Glutamatergic neuron (in vitro differentiated cells): ENCODE results near the gene RHOD. TPM values are rescaled to one million over a fixed set of nuclear protein-coding genes. Genes with fewer than 3 reads are reported as not detected.

Experiments used
- DNase-seq: peaks from one replicate; pipeline ENCODE4 v3.0.0; 2022
- H3K27ac Mint-ChIP-seq: one replicate; pipeline ENCODE4 v1.8.0; 2020; ENCODE audit warnings: mild to moderate bottlenecking, mixed read lengths, inconsistent platforms; ENCODE audit not compliant: unreplicated experiment
- H3K27me3 Mint-ChIP-seq: one replicate; pipeline ENCODE4 v1.8.0; 2020; ENCODE audit warnings: mild to moderate bottlenecking, moderate library complexity, mixed read lengths, inconsistent platforms; ENCODE audit not compliant: unreplicated experiment
- H3K36me3 Mint-ChIP-seq: one replicate; pipeline ENCODE4 v1.8.0; 2020; ENCODE audit warnings: mild to moderate bottlenecking, mixed read lengths, inconsistent platforms; ENCODE audit not compliant: unreplicated experiment
- H3K4me1 Mint-ChIP-seq: one replicate; pipeline ENCODE4 v1.8.0; 2020; ENCODE audit warnings: mild to moderate bottlenecking, low read depth, mixed read lengths, inconsistent platforms; ENCODE audit not compliant: unreplicated experiment
- H3K4me3 Mint-ChIP-seq: one replicate; pipeline ENCODE4 v1.8.0; 2020; ENCODE audit warnings: mild to moderate bottlenecking, mixed read lengths, inconsistent platforms; ENCODE audit not compliant: unreplicated experiment
- H3K9me3 Mint-ChIP-seq: one replicate; pipeline ENCODE4 v1.8.0; 2020; ENCODE audit warnings: mild to moderate bottlenecking, moderate library complexity, mixed read lengths, inconsistent platforms; ENCODE audit not compliant: unreplicated experiment
- long read RNA-seq: library from polyadenylated mRNA; unstranded; transcript quantifications from one replicate; pipeline ENCODE4 v2.0.0, GENCODE V29; 2020; ENCODE audit not compliant: unreplicated experiment
- total RNA-seq: library from RNA; stranded (reverse); fragmentation: NEBNext Ultra II Directional; extraction: Animal tissue kit (Norgen Biotek cat#: 25700); gene quantifications from one replicate; pipeline ENCODE4 v1.2.1, GENCODE V29; 2021; ENCODE audit not compliant: unreplicated experiment
- TF ChIP-seq, protein P1 (sequence below): fragments of 200-600 bp; sonication (generic); IDR thresholded peaks from one replicate; pipeline ENCODE4 v1.5.0; 2021; ENCODE audit not compliant: partially characterized antibody, unreplicated experiment

The RHOD gene, protein sequence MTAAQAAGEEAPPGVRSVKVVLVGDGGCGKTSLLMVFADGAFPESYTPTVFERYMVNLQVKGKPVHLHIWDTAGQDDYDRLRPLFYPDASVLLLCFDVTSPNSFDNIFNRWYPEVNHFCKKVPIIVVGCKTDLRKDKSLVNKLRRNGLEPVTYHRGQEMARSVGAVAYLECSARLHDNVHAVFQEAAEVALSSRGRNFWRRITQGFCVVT
- total RNA-seq = not detected
- long read RNA-seq, partial matches to known transcripts = 0 of 1 reads
- long read RNA-seq, other reads (novel, unspliced or antisense) = 0 of 1 reads

DNA sequence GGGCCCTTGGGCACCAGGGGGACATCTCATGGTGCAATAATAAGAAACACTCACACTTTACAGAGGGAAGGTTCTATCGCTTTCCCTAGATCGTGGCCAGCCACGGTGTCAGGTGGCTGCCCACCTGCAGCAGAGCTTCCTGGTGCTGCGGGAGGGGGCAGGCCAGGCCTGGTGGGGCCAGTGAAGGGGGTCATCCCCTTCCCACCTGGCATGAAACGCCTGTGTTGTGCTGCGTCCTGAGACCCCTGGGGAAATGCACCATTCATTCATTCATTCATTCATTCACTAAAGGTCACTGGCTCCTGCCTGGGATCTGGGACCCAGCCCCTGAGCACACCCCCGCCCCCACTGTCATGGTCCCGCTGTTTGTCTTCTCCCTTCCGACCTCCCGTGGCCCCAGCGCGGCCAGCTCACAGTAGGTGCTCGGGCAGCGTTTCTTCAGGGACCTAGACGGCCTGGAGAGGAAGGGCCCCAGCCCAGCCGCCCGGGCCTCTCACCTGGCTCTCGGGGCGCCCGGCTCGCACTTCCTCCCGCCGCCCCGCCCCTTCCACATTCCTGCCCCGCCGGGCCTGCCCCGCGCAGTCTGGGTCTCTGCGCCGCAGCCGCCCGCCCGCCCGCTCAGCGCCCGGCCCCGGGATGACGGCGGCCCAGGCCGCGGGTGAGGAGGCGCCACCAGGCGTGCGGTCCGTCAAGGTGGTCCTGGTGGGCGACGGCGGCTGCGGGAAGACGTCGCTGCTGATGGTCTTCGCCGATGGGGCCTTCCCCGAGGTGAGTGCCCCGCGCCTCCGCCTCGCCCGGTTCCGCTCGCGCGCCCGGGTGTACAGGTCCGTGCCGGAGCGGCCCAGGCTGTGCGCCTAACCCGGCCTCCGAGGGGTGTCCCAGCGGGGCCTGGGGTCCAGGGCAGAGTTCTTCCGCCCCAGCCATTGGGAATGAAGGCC, at the start of gene RHOD:
Gene RHOD (plus strand): TSS at position 581 of the 938 bp plus-strand sequence. CDS start 56 bp downstream, at position 637.
- H3K36me3 Mint-ChIP-seq = no peaks in the 10 kb centered on the region
- peaks cover 9% of the 10 kb centered on the region for H3K9me3 Mint-ChIP-seq
- H3K27me3 Mint-ChIP-seq = peaks cover 8% of the 10 kb centered on the region
- peaks cover 4% of the 10 kb centered on the region for H3K4me1 Mint-ChIP-seq
- TF ChIP-seq, protein P1, sequence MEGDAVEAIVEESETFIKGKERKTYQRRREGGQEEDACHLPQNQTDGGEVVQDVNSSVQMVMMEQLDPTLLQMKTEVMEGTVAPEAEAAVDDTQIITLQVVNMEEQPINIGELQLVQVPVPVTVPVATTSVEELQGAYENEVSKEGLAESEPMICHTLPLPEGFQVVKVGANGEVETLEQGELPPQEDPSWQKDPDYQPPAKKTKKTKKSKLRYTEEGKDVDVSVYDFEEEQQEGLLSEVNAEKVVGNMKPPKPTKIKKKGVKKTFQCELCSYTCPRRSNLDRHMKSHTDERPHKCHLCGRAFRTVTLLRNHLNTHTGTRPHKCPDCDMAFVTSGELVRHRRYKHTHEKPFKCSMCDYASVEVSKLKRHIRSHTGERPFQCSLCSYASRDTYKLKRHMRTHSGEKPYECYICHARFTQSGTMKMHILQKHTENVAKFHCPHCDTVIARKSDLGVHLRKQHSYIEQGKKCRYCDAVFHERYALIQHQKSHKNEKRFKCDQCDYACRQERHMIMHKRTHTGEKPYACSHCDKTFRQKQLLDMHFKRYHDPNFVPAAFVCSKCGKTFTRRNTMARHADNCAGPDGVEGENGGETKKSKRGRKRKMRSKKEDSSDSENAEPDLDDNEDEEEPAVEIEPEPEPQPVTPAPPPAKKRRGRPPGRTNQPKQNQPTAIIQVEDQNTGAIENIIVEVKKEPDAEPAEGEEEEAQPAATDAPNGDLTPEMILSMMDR = peak; percentile 10
- peak within 1 kb of the TSS; percentile 63 for H3K4me3 Mint-ChIP-seq
- H3K27ac Mint-ChIP-seq = no peak within 1 kb of the TSS
- peak; percentile 57 for DNase-seq

DNA sequence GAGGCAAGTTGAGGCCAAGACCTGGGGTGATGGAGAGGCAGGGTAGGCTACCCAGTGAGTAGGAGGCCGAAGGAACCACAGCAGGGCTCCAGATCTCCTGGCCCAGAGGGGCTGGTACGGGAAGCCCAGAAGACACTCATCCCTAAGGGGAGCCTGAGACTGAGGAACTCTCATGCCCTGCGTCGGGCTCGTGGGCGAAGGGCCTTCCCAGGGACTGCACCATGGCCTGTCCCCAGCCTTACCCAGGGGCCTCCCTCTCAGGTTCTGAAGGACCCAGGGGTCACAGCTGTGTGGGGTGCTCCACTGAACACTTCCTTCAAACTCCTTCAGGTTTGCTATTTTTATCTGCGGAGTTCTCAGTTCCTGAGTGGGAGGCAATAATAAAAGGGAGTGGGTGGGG, 49.5 kb upstream of the RHOD start:
- Mint-ChIP-seq H3K36me3 (no peaks in the 10 kb centered on the region), H3K27ac (no peak overlapping the region), H3K9me3 (no peaks in the 10 kb centered on the region), H3K4me1 (peaks cover 4% of the 10 kb centered on the region), H3K4me3 (no peak overlapping the region), H3K27me3 (peaks cover 3% of the 10 kb centered on the region)
- no peak for DNase-seq
- TF ChIP-seq, protein P1 = no peak

DNA sequence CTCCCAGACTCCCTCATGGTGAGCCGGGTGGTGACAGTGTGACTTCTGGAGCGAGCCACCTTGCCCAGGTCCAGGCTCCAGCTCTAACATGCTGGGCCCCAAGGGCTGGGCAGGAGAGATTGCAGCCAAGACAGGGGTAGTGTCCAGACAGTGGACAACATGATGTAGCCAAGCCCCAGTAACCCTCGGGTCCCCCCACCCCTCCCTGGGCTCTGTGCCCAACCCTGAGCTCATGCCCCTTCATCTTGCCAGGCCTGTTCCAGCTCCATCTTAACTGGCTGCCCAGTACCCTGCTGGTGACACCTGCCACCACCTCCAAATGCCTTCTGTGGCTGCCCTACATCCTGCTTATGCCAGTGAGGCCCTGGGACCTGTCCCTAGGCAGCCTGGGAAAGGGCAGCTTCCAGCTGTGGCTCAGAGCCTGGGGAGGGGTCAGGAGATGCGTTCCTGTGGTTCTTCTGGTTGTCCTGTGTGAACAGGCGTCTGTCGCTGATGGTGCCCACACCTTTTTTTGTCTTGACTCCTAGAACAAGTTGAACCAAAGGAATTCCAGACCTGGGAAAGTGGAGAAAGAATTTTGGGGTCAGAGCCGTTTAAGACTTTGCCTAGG, 46.2 kb upstream of the RHOD start:
- TF ChIP-seq, protein P1 = no peak
- no peak overlapping the region for H3K4me3 Mint-ChIP-seq
- H3K36me3 Mint-ChIP-seq = no peaks in the 10 kb centered on the region
- no peaks in the 10 kb centered on the region for H3K9me3 Mint-ChIP-seq
- H3K27me3 Mint-ChIP-seq = peaks cover 3% of the 10 kb centered on the region
- no peak for DNase-seq
- H3K27ac Mint-ChIP-seq = no peak overlapping the region
- H3K4me1 Mint-ChIP-seq = no peaks in the 10 kb centered on the region

DNA sequence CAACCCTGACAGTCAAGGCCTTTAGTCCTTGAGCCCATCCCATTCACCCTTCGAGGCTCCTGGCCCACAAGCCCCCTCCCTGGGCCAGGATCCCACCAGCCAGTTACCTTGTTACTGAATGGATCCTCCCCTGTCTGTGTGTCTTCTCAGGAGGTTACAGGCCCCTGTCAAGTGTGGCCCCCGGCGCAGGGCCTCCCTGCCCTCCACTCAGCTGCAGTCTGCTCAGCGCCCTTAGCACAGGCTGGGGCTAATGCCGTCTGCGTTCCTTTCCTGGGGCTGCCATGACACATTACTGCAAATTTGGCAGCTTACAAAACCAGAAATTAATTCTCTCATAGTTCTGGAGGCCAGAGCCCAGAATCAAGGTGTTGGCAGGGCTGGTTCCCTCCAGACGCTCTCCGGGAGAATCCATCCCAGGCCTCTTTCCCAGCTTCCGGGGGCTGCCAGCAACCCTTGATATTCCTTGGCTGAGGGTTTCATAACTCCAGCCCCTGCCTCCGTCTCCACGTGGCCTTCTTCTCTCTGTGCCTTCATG, 43.1 kb upstream of the RHOD start:
- H3K27ac Mint-ChIP-seq = no peak overlapping the region
- no peaks in the 10 kb centered on the region for H3K27me3 Mint-ChIP-seq
- DNase-seq = no peak
- peaks cover 2% of the 10 kb centered on the region for H3K4me1 Mint-ChIP-seq
- H3K36me3 Mint-ChIP-seq = no peaks in the 10 kb centered on the region
- H3K9me3 Mint-ChIP-seq = peaks cover under 1% of the 10 kb centered on the region
- no peak overlapping the region for H3K4me3 Mint-ChIP-seq
- TF ChIP-seq, protein P1 = no peak
